ENCODE results near the gene GALNT8.

GALNT8 gene

DNA sequence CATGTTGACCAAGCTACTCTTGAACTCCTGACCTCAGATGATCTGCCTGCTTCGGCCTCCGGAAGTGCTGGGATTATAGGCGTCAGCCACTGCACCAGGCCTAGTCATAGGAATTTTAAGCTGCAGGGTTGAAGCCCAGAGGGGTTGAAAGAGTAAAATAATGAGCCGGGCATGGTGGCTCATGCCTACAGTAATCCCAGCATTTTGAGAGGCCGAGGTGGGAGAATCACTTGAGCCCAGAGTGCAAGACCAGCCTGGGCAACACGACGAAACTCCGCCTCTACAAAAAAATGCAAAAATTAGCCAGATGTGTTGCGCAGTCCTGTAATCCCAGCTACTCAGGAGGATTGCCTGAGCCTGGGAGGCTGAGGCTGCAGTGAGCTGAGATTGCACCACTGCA is 69.6 kb downstream of the GALNT8 start:
- no peak overlapping the region for H3K4me3 ChIP-seq (ENCODE audit: low read length in 2 of 2)
- no peak overlapping the region for H3K18ac ChIP-seq (ENCODE audit: low read length)
- no peak overlapping the region for H2BK15ac ChIP-seq (ENCODE audit: low read length)
- H2BK12ac ChIP-seq (ENCODE audit: low read length) = no peak overlapping the region
- no peaks in the 10 kb centered on the region for H3K36me3 ChIP-seq (replicated peaks in 1 of 2; ENCODE audit: control insufficient read depth in 2 of 2, insufficient read depth in 2 of 2, low read length in 2 of 2)
- no peak for DNase-seq (ENCODE audit: low spot score)
- H4K8ac ChIP-seq (ENCODE audit: low read depth, low read length) = no peak overlapping the region
- H3K27me3 ChIP-seq (ENCODE audit: control insufficient read depth in 3 of 3, insufficient read depth in 3 of 3, low read depth in 1 of 3, low read length in 3 of 3) = no peaks in the 10 kb centered on the region
- no peak overlapping the region for H2BK5ac ChIP-seq (ENCODE audit: low read length)
- no peak overlapping the region for H3K9ac ChIP-seq (ENCODE audit: low read depth, low read length, poor library complexity)
- H4K91ac ChIP-seq (ENCODE audit: low read depth, low read length, poor library complexity) = no peak overlapping the region
- no peak overlapping the region for H2AK5ac ChIP-seq (ENCODE audit: low read depth, low read length)
- WGBS, 2 donors (ENCODE audit: extremely low coverage in 2 of 2, insufficient read length in 2 of 2, insufficient replicate concordance in 1 of 2) = no CpG with 5 or more reads among the region's 9 CpGs
- H3K79me1 ChIP-seq (ENCODE audit: low read depth, low read length) = no peaks in the 10 kb centered on the region
- H2AFZ ChIP-seq (ENCODE audit: low read length) = no peak overlapping the region
- H3K27ac ChIP-seq (replicated peaks; ENCODE audit: low read length) = no peak overlapping the region
- H3K4ac ChIP-seq (ENCODE audit: low read length) = no peak overlapping the region
- no peak overlapping the region for H3K23ac ChIP-seq (ENCODE audit: low read depth, low read length, poor library complexity)
- no peak overlapping the region for H3K14ac ChIP-seq (ENCODE audit: low read length)
- H2BK120ac ChIP-seq (ENCODE audit: low read depth, low read length) = no peak overlapping the region
- H3K9me3 ChIP-seq (replicated peaks in 1 of 2; ENCODE audit: control insufficient read depth in 2 of 2, insufficient read depth in 1 of 2, low read depth in 1 of 2, low read length in 2 of 2) = peaks cover 2 to 4% of the 10 kb centered on the region in 2 donors
- H3K4me2 ChIP-seq (ENCODE audit: insufficient read depth, low read length, poor library complexity, severe bottlenecking) = no peak overlapping the region
- peaks cover 0 to 2% of the 10 kb centered on the region in 2 donors for H3K4me1 ChIP-seq (ENCODE audit: control insufficient read depth in 2 of 2, insufficient read depth in 1 of 2, low read depth in 1 of 2, low read length in 2 of 2)

DNA sequence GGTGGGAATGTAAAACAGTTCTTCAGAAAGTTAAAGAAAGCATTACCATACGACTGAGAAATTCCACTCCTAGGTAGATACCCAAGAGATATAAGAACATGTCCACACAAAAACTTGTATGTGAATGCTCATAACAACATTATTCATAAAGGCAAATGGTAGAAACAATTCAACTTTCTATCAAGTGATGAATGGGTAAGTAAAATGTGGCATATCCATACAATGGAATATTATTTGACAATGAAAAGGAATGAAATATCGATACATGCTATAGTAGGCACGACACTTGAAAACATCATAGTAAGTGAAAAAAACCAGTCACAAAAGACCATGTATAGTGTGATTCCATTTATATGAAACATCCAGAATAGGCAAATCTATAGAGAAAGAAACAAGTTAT is 71.3 kb downstream of the GALNT8 start:
- DNase-seq (ENCODE audit: low spot score) = no peak
- Histone ChIP-seq H3K14ac (ENCODE audit: low read length) (no peak overlapping the region), H4K91ac (ENCODE audit: low read depth, low read length, poor library complexity) (no peak overlapping the region), H2AFZ (ENCODE audit: low read length) (no peak overlapping the region), H3K27me3 (ENCODE audit: control insufficient read depth in 3 of 3, insufficient read depth in 3 of 3, low read depth in 1 of 3, low read length in 3 of 3) (no peaks in the 10 kb centered on the region), H3K4me2 (ENCODE audit: insufficient read depth, low read length, poor library complexity, severe bottlenecking) (no peak overlapping the region), H3K23ac (ENCODE audit: low read depth, low read length, poor library complexity) (no peak overlapping the region), H3K4ac (ENCODE audit: low read length) (no peak overlapping the region), H2BK5ac (ENCODE audit: low read length) (no peak overlapping the region), H3K9ac (ENCODE audit: low read depth, low read length, poor library complexity) (no peak overlapping the region), H2BK15ac (ENCODE audit: low read length) (no peak overlapping the region), H3K27ac (replicated peaks; ENCODE audit: low read length) (no peak overlapping the region), H4K8ac (ENCODE audit: low read depth, low read length) (no peak overlapping the region), H3K4me1 (ENCODE audit: control insufficient read depth in 2 of 2, insufficient read depth in 1 of 2, low read depth in 1 of 2, low read length in 2 of 2) (peaks cover 0 to 2% of the 10 kb centered on the region in 2 donors), H2BK12ac (ENCODE audit: low read length) (no peak overlapping the region), H3K18ac (ENCODE audit: low read length) (no peak overlapping the region), H2AK5ac (ENCODE audit: low read depth, low read length) (no peak overlapping the region), H3K9me3 (replicated peaks in 1 of 2; ENCODE audit: control insufficient read depth in 2 of 2, insufficient read depth in 1 of 2, low read depth in 1 of 2, low read length in 2 of 2) (peaks cover 2 to 4% of the 10 kb centered on the region in 2 donors), H3K4me3 (ENCODE audit: low read length in 2 of 2) (no peak overlapping the region), H3K79me1 (ENCODE audit: low read depth, low read length) (no peaks in the 10 kb centered on the region), H2BK120ac (ENCODE audit: low read depth, low read length) (no peak overlapping the region), H3K36me3 (replicated peaks in 1 of 2; ENCODE audit: control insufficient read depth in 2 of 2, insufficient read depth in 2 of 2, low read length in 2 of 2) (no peaks in the 10 kb centered on the region)
- WGBS, 2 donors (ENCODE audit: extremely low coverage in 2 of 2, insufficient read length in 2 of 2, insufficient replicate concordance in 1 of 2) = no CpG with 5 or more reads among the region's 3 CpGs

DNA sequence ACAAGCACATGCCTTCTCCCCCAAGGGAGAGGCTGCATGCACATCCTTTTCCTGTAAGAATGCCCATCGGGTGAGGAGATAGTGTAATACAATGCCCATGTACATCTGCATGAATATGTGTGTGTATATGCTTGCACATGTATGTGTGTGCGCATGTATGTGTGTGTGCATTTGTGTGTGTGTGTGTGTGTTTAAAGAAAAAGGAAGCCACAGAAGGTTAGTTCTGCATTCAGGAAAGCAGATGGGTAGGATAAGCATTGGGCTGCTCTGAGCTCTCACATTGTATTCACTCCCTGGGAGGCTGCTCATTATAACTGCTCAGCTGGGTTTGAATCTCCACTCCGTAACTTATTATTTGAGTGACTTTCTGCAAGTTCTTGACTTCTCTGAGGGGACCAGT is 74.3 kb downstream of the GALNT8 start:
- Histone ChIP-seq H2BK15ac (ENCODE audit: low read length) (no peak overlapping the region), H3K4ac (ENCODE audit: low read length) (no peak overlapping the region), H3K27me3 (ENCODE audit: control insufficient read depth in 3 of 3, insufficient read depth in 3 of 3, low read depth in 1 of 3, low read length in 3 of 3) (no peaks in the 10 kb centered on the region), H3K4me2 (ENCODE audit: insufficient read depth, low read length, poor library complexity, severe bottlenecking) (no peak overlapping the region), H3K18ac (ENCODE audit: low read length) (no peak overlapping the region), H3K79me1 (ENCODE audit: low read depth, low read length) (no peaks in the 10 kb centered on the region), H2BK5ac (ENCODE audit: low read length) (no peak overlapping the region), H3K23ac (ENCODE audit: low read depth, low read length, poor library complexity) (no peak overlapping the region), H3K36me3 (replicated peaks in 1 of 2; ENCODE audit: control insufficient read depth in 2 of 2, insufficient read depth in 2 of 2, low read length in 2 of 2) (no peaks in the 10 kb centered on the region), H3K4me3 (ENCODE audit: low read length in 2 of 2) (no peak overlapping the region), H4K8ac (ENCODE audit: low read depth, low read length) (no peak overlapping the region), H2BK120ac (ENCODE audit: low read depth, low read length) (no peak overlapping the region), H3K4me1 (ENCODE audit: control insufficient read depth in 2 of 2, insufficient read depth in 1 of 2, low read depth in 1 of 2, low read length in 2 of 2) (peaks cover 0 to 4% of the 10 kb centered on the region in 2 donors), H3K9ac (ENCODE audit: low read depth, low read length, poor library complexity) (no peak overlapping the region), H3K14ac (ENCODE audit: low read length) (no peak overlapping the region), H4K91ac (ENCODE audit: low read depth, low read length, poor library complexity) (no peak overlapping the region), H2BK12ac (ENCODE audit: low read length) (no peak overlapping the region), H2AK5ac (ENCODE audit: low read depth, low read length) (no peak overlapping the region), H3K27ac (replicated peaks; ENCODE audit: low read length) (no peak overlapping the region), H2AFZ (ENCODE audit: low read length) (no peak overlapping the region), H3K9me3 (replicated peaks in 1 of 2; ENCODE audit: control insufficient read depth in 2 of 2, insufficient read depth in 1 of 2, low read depth in 1 of 2, low read length in 2 of 2) (peaks cover 2 to 4% of the 10 kb centered on the region in 2 donors)
- no CpG with 5 or more reads among the region's 3 CpGs for WGBS, 2 donors (ENCODE audit: extremely low coverage in 2 of 2, insufficient read length in 2 of 2, insufficient replicate concordance in 1 of 2)
- DNase-seq (ENCODE audit: low spot score) = no peak

DNA sequence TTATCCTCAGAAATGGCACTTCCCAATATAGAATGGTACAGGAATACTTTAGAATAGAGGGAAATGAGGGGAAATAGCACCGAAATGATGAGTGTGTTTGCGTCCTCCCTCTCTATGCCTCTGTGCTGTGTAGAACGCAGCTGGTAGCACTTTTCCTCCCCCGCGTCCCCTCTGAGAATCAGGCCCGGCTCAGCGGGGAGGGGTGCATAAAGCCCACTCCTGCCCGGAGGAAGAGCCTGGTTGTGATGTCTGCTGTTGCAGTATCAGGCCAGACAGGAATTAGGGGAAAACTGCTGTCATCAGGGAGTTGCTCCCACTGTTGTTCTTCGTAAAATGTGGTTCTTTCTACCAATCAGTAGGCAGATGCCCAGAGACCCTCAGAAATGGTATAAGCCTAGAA is 76.0 kb downstream of the GALNT8 start:
- Histone ChIP-seq H3K27me3 (ENCODE audit: control insufficient read depth in 3 of 3, insufficient read depth in 3 of 3, low read depth in 1 of 3, low read length in 3 of 3) (no peaks in the 10 kb centered on the region), H2BK12ac (ENCODE audit: low read length) (no peak overlapping the region)
- DNase-seq (ENCODE audit: low spot score) = no peak

More for the DNA sequence above, 76.0 kb downstream of the GALNT8 start:
- Histone ChIP-seq H2BK15ac (ENCODE audit: low read length) (no peak overlapping the region), H3K9ac (ENCODE audit: low read depth, low read length, poor library complexity) (no peak overlapping the region), H3K4ac (ENCODE audit: low read length) (no peak overlapping the region), H3K36me3 (replicated peaks in 1 of 2; ENCODE audit: control insufficient read depth in 2 of 2, insufficient read depth in 2 of 2, low read length in 2 of 2) (no peaks in the 10 kb centered on the region), H2AFZ (ENCODE audit: low read length) (no peak overlapping the region), H3K4me2 (ENCODE audit: insufficient read depth, low read length, poor library complexity, severe bottlenecking) (no peak overlapping the region), H3K14ac (ENCODE audit: low read length) (no peak overlapping the region), H3K9me3 (replicated peaks in 1 of 2; ENCODE audit: control insufficient read depth in 2 of 2, insufficient read depth in 1 of 2, low read depth in 1 of 2, low read length in 2 of 2) (peaks cover 2 to 3% of the 10 kb centered on the region in 2 donors), H2AK5ac (ENCODE audit: low read depth, low read length) (no peak overlapping the region), H3K4me1 (ENCODE audit: control insufficient read depth in 2 of 2, insufficient read depth in 1 of 2, low read depth in 1 of 2, low read length in 2 of 2) (peaks cover 0 to 4% of the 10 kb centered on the region in 2 donors), H4K91ac (ENCODE audit: low read depth, low read length, poor library complexity) (no peak overlapping the region), H2BK5ac (ENCODE audit: low read length) (no peak overlapping the region), H3K27ac (replicated peaks; ENCODE audit: low read length) (no peak overlapping the region), H3K4me3 (ENCODE audit: low read length in 2 of 2) (no peak overlapping the region), H3K23ac (ENCODE audit: low read depth, low read length, poor library complexity) (no peak overlapping the region), H4K8ac (ENCODE audit: low read depth, low read length) (no peak overlapping the region), H3K18ac (ENCODE audit: low read length) (no peak overlapping the region), H2BK120ac (ENCODE audit: low read depth, low read length) (no peak overlapping the region), H3K79me1 (ENCODE audit: low read depth, low read length) (no peaks in the 10 kb centered on the region)
- WGBS, 2 donors (ENCODE audit: extremely low coverage in 2 of 2, insufficient read length in 2 of 2, insufficient replicate concordance in 1 of 2) = no CpG with 5 or more reads among the region's 9 CpGs

All from neuronal stem cell (in vitro differentiated cells).